ENCODE measurements around the gene MPC1.
A peak's percentile ranks its signal among the peaks of the same experiment; 100 is the strongest.

MPC1 gene

DNA sequence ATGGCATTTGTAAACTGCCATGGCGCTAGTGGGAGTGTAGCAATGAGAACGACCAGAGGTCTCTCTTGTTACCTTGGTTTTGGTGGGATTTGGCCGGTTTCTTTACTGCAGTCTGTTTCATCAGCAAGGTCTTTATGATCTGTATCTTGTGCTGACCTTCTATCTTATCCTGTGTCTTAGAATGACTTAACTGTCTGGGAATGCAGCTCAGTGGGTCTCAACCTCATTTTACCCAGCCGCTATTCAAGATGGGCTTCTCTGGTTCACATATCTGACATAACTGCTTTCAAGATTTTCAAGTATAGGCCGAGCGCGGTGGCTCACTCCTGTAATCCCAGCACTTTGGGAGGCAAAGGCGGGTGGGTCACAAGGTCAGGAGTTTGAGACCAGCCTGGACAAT lies 38.5 kb downstream of the MPC1 start:
- ATAC-seq (replicated peaks), result no peak
- DNase-seq, result no peak
- H3K4me1 Mint-ChIP-seq (ENCODE audit: low read depth in 2 of 2), result peaks cover 5 to 8% of the 10 kb centered on the region in 2 donors
- H3K9me3 Mint-ChIP-seq, result no peaks in the 10 kb centered on the region
- no peak overlapping the region for H3K4me3 Mint-ChIP-seq
- no peaks in the 10 kb centered on the region for H3K27me3 Mint-ChIP-seq
- no peak overlapping the region for H3K27ac Mint-ChIP-seq
- peaks cover 7% of the 10 kb centered on the region for H3K36me3 Mint-ChIP-seq (ENCODE audit: insufficient read depth)

DNA sequence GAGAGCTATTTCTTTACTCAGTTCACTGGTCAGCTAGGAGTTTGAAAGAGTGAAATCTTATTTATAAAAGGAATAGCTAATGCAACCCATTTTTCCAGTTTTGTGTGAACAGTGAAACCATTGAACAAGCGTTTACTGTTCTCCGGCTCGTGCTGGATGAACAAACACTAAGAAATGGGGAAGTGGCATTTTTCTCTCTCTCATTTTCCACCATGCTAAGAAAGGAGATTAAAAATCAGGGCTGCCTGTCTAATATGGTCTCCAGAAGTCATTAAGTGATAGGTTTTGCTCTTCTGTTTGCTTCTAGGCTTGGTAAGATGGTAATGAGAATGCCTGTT lies 39.6 kb downstream of the MPC1 start:
- peaks cover 7% of the 10 kb centered on the region for H3K36me3 Mint-ChIP-seq (ENCODE audit: insufficient read depth)

DNA sequence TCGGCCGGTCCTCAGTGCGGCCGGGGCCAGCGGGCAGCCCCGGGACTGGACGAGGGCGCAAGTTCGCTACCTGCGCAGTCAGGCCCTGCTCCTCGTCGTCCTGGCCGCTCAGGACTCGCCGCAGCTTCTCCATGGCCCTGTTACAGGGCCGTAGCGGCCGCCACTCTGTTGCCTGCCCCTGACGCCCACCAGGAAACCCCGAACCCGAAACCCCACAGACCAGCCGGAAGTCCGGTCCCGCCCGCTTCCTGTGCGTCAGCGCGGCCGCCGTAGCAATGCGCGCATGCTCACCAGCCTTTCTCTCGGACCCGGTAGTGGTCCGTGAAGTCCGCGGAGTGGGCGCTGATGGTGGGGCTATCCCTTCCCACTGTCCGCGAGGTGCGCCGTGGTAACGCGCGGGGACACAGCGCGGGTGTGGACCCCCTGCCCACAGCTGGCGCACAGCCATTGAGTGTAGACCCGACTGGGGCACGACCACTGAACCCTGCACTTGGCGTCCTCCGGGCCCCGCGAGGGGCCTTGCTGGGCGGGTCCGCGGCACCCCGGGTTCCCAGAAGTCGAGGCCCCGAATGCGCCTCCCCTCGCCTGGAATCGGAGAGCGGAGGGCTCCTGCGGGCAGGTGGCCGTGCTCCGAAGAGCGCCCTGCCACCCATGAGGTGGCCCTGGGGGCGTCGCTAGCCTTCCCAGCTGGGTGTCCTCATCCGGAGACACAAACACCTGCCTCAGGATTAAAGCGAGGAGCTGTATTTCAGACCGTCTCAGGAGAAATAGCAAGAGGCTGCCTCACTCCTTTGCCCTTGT lies 40.2 kb downstream of the MPC1 start, which contains the start of gene SFT2D1:
SFT2D1 (minus strand) TSS at position 197 of the 801 bp plus-strand sequence; CDS start at position 133, 64 bp downstream.
- peak; percentile 63 to 69 (median 65) for DNase-seq
- Mint-ChIP-seq H3K36me3 (ENCODE audit: insufficient read depth) (peaks cover 7% of the 10 kb centered on the region), H3K4me1 (ENCODE audit: low read depth in 2 of 2) (peaks cover 8 to 10% of the 10 kb centered on the region in 2 donors), H3K27me3 (no peaks in the 10 kb centered on the region), H3K27ac (peak within 1 kb of the TSS; percentile 87 to 88), H3K9me3 (no peaks in the 10 kb centered on the region), H3K4me3 (peak within 1 kb of the TSS in 1 of 2 donors; percentile 83)
- peak; percentile 75 for ATAC-seq (replicated peaks)

More for the DNA sequence above, 39.6 kb downstream of the MPC1 start:
- ATAC-seq (replicated peaks) (no peak), DNase-seq (no peak)
- Mint-ChIP-seq H3K9me3 (no peaks in the 10 kb centered on the region), H3K27ac (peak overlapping the region; percentile 87 to 88), H3K4me1 (ENCODE audit: low read depth in 2 of 2) (peaks cover 8% of the 10 kb centered on the region in 2 donors), H3K4me3 (peak overlapping the region in 1 of 2 donors; percentile 83), H3K27me3 (no peaks in the 10 kb centered on the region)

DNA sequence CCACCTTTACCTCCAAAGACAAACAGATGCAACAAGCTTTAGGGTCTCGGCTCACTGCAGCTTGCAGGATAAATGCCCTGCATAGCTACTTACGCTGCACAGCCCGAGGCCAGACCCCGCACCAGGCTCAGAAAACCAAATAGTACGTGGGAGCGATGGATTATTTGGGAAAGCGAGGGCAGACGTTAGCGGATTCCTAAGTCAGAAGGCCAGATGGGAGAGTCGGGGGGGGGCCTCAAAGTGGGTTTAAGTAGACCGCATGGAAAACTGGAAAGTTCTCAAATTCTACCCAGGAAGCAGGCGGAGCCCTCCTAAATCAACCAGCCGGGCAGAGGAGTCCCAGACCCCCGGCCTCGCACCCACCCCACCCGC lies 40.8 kb downstream of the MPC1 start:
- no peak for DNase-seq
- Mint-ChIP-seq H3K36me3 (ENCODE audit: insufficient read depth) (peaks cover 7% of the 10 kb centered on the region), H3K4me3 (peak overlapping the region in 1 of 2 donors; percentile 83), H3K27me3 (no peaks in the 10 kb centered on the region), H3K4me1 (ENCODE audit: low read depth in 2 of 2) (peaks cover 13 to 14% of the 10 kb centered on the region in 2 donors), H3K27ac (peak overlapping the region; percentile 87 to 88), H3K9me3 (no peaks in the 10 kb centered on the region)
- ATAC-seq (replicated peaks), result peak; percentile 29

DNA sequence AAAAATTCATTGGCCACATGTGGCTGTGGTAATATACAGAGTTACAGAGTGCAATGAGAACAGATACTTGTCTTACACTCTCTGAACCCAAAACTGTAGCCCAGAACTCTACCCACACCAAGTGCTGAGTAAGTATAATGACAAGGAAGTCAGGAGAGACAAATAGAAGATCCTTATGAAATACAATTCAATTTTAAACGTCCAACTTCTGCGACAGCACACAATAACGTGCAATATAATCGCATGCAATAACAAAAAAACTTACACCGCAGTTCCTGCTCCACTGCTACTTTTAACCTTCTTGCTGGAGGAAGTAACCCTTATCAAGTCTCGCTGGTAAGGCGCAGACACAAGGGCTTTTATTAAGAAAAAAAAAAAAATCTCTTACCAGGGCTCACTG lies 41.3 kb downstream of the MPC1 start:
- Mint-ChIP-seq H3K27ac (peak overlapping the region; percentile 87 to 88), H3K4me1 (ENCODE audit: low read depth in 2 of 2) (peaks cover 16 to 17% of the 10 kb centered on the region in 2 donors), H3K4me3 (peak overlapping the region in 1 of 2 donors; percentile 83), H3K36me3 (ENCODE audit: insufficient read depth) (peaks cover 11% of the 10 kb centered on the region), H3K9me3 (no peaks in the 10 kb centered on the region), H3K27me3 (no peaks in the 10 kb centered on the region)
- ATAC-seq (replicated peaks), result peak; percentile 45
- no peak for DNase-seq

DNA sequence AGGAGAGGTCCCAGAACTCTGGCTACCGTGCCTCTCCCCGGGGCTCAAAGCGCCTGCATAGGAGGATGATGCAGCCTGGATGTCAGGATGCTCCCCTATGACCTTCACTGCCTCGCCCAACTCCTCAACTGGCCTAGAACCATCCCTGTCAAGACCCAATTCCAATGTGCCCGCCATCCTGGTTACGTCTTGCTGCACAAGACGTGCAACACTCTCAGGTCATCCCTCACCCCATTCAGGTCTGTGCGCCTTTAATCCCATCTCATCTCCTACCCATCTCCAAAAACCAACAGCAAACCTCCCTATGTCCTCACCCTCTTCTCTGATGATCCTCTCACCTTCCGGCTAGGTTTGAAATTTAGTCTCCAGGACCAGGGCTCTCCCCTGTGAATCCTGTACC lies 43.9 kb downstream of the MPC1 start:
- Mint-ChIP-seq H3K9me3 (no peaks in the 10 kb centered on the region), H3K4me1 (ENCODE audit: low read depth in 2 of 2) (peaks cover 33% of the 10 kb centered on the region in 2 donors), H3K27ac (no peak overlapping the region), H3K27me3 (no peaks in the 10 kb centered on the region), H3K36me3 (ENCODE audit: insufficient read depth) (peaks cover 17% of the 10 kb centered on the region), H3K4me3 (no peak overlapping the region)
- DNase-seq (no peak), ATAC-seq (replicated peaks) (no peak)

DNA sequence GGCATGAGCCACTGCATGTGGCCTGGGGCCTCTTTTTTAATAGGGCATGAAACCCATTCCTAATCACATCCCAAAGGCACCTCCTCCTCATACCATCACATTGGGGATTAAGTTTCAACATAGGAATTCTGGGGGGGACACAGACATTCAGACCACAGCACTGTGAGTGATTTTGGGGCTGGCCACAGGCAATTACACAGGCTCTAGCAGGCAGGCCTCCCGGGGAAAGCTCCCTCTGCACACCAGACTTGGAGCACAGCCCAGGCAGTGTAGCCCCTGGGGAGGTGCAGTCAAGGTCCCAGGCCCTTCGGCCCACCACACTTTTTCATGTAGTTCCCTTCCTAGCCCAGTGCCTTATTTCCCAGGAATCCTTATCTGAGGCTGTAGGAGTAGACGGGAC lies 45.9 kb downstream of the MPC1 start:
- no peaks in the 10 kb centered on the region for H3K27me3 Mint-ChIP-seq
- DNase-seq (no peak), ATAC-seq (replicated peaks) (no peak)
- peak overlapping the region in 1 of 2 donors; percentile 30 for H3K27ac Mint-ChIP-seq
- no peak overlapping the region for H3K4me3 Mint-ChIP-seq
- peaks cover 49% of the 10 kb centered on the region in 2 donors for H3K4me1 Mint-ChIP-seq (ENCODE audit: low read depth in 2 of 2)
- no peaks in the 10 kb centered on the region for H3K9me3 Mint-ChIP-seq
- peaks cover 15% of the 10 kb centered on the region for H3K36me3 Mint-ChIP-seq (ENCODE audit: insufficient read depth)

DNA sequence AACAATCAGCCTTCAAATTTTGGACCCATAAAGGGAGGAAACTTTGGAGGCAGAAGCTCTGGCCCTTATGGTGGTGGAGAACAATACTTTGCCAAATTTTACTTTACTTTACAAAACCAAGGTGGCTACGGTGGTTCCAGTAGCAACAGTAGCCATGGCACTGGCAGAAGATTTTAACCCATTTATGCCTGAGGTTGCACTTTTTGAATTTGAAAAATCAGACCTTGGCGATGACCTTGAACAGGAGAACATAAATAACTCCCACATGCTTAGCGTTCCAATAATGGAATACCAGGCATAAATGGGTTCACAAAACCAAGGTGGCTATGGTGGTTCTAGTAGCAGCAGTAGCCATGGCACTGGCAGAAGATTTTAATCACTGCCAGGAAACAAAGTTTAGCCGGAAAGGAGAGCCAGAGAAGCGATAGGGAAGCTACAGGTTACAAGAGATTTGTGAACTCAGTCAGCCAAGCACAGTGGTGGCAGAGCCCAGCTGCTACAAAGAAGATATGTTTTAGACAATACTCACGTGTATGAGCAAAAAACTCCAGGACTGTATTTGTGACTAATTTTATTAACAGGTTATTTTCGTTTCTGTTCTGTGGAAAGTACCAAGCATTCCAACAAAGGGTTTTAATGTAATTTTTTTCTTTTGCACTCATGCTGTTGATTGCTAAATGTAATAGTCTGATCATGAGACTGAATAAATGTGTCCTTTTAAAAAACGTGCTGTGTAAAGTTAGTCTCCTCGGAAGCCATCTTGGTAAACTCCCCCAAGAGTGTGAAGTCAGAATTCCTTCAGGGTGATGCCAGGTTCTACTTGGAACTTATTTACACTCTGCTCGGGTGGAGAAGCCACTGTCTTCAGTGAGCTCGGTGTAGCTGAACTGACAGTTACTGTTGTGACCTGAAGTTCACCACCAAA lies 47.1 kb downstream of the MPC1 start:
- H3K27me3 Mint-ChIP-seq, result no peaks in the 10 kb centered on the region
- H3K27ac Mint-ChIP-seq, result peak overlapping the region in 1 of 2 donors; percentile 82
- ATAC-seq (replicated peaks) (no peak), DNase-seq (no peak)
- H3K4me1 Mint-ChIP-seq (ENCODE audit: low read depth in 2 of 2), result peaks cover 42 to 48% of the 10 kb centered on the region in 2 donors
- H3K36me3 Mint-ChIP-seq (ENCODE audit: insufficient read depth), result peaks cover 12% of the 10 kb centered on the region
- H3K9me3 Mint-ChIP-seq, result no peaks in the 10 kb centered on the region
- no peak overlapping the region for H3K4me3 Mint-ChIP-seq

DNA sequence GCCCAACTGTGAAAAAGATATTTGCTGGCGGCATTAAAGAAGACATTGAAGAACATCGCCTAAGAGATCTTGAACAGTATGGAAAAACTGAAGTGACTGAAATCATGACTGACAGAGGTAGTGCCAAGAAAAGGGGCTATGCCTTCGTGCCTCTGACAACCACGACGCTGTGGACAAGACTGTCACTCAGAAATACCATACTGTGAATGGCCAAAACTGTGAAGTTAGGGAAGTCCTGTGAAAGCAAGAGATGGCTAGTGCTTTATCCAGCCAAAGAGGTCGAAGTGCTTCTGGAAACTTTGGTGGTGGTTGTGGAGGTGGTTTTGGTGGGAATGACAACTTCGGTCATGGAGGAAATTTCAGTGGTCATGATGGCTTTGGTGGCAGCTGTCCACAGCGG lies 47.9 kb downstream of the MPC1 start:
- ATAC-seq (replicated peaks) (no peak), DNase-seq (no peak)
- no peaks in the 10 kb centered on the region for H3K27me3 Mint-ChIP-seq
- H3K4me3 Mint-ChIP-seq, result peak overlapping the region; percentile 82 to 85
- peaks cover 12% of the 10 kb centered on the region for H3K36me3 Mint-ChIP-seq (ENCODE audit: insufficient read depth)
- no peaks in the 10 kb centered on the region for H3K9me3 Mint-ChIP-seq
- H3K27ac Mint-ChIP-seq, result peak overlapping the region in 1 of 2 donors; percentile 82
- peaks cover 42 to 49% of the 10 kb centered on the region in 2 donors for H3K4me1 Mint-ChIP-seq (ENCODE audit: low read depth in 2 of 2)

DNA sequence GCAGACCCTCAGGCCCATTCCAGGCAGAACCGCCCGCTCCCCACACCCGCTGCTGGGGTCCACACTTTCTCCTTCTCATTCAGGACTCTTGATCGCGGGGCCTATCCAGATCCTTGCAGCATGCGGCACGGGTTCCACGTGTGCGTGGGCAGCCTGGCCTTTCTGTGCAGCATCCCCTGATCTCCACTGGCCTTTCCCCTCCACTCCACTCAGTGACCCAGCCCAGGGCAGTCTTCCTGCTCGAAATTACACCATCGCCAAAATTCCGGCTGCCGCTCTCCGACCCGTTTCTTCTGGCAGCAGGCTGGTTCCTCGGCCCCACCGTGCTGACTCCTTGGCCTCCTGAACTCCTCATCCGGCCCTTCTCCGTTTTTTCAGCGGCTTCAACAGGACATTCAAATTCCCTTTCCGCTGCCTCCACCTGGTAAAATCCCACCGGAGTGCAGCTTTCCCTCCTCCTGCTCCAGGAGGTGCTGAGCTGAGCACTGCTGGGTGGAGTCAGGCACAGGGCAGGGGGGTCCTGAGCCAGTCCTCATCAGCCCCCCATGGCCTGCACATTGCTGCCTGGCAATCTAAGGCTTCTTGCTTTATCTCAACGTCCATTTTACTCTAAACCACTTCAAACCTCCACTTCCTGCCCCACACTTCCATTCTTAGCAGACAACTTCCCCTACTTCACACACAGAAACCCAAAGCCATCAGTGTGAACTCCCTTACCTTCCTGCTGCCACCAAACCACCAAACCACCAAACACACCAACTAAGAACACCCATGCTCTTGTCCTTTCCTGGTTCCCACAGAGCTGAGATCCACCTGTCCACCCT lies 49.4 kb downstream of the MPC1 start:
- H3K27ac Mint-ChIP-seq, result peak overlapping the region; percentile 3 to 82
- H3K27me3 Mint-ChIP-seq, result no peaks in the 10 kb centered on the region
- peak; percentile 29 to 57 (median 37) for DNase-seq
- no peaks in the 10 kb centered on the region for H3K9me3 Mint-ChIP-seq
- peak overlapping the region; percentile 82 to 85 for H3K4me3 Mint-ChIP-seq
- peak; percentile 98 for ATAC-seq (replicated peaks)
- peaks cover 19% of the 10 kb centered on the region for H3K36me3 Mint-ChIP-seq (ENCODE audit: insufficient read depth)
- H3K4me1 Mint-ChIP-seq (ENCODE audit: low read depth in 2 of 2), result peaks cover 46 to 51% of the 10 kb centered on the region in 2 donors

DNA sequence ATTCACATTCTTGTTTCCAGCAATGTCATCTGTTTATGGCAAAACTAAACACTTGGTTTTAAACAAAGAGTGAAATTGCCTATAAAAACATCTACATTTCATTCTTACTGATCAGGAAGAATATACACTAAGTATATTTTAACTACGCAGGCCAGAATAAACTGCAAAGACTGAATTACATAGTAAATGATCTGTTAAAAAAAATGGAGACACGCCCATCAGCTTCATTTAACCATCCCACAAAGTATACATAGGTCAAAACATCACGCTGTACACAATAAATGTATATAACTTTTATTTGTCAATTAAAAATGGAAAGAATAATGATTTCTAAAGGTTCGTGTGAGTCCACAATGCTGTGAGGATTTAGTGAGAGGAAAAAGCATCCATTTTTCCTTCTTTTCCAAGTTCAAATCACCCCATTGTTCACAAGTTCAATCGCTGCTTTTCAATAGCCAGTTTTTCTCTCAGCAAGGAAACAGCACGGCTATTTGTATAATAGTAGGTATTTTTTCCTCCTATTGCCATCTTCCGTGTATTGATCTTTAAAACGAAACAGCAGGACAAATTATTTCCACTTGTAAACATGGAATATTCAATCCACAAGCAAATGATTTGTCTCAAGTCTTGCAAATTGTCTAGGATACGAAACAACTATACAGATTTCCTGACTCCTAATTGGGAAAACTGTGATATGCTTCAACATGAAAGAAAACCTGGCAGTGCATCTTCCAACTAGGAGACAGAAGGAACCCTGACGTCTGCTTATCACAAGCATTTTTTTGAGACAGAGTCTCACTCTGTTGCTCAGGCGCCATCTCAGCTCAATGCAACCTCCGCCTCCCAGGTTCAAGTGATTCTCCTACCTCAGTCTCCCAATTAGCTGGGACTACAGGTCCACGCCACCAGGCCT lies 51.0 kb downstream of the MPC1 start:
- H3K4me1 Mint-ChIP-seq (ENCODE audit: low read depth in 2 of 2), result peaks cover 42 to 50% of the 10 kb centered on the region in 2 donors

DNA sequence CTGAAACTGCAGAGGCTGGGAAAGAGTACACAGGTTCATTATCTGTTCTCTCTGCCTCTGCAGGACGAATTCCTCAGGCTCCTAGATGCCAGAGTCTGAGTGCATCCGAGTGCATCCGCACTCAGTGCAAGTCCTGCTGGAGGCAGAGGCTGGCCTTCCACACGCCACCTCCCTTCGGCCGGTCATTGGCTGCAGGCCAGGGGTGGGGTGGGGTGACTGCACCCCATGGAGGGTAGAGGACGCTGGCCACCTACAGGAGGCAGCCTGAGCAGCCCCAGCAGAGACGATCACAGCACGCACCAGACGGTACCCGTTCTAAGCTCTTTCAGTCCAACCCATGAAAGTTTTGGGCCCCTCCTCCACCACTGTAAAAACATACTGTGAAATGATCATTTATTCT lies 52.1 kb downstream of the MPC1 start:
- Mint-ChIP-seq H3K4me3 (no peak overlapping the region), H3K36me3 (ENCODE audit: insufficient read depth) (peaks cover 28% of the 10 kb centered on the region), H3K27me3 (no peaks in the 10 kb centered on the region), H3K4me1 (ENCODE audit: low read depth in 2 of 2) (peaks cover 42 to 57% of the 10 kb centered on the region in 2 donors), H3K27ac (no peak overlapping the region), H3K9me3 (no peaks in the 10 kb centered on the region)
- no peak for ATAC-seq (replicated peaks)
- no peak for DNase-seq

More for the DNA sequence above, 51.0 kb downstream of the MPC1 start:
- no peak for ATAC-seq (replicated peaks)
- DNase-seq, result no peak
- H3K27me3 Mint-ChIP-seq, result no peaks in the 10 kb centered on the region
- peaks cover 28% of the 10 kb centered on the region for H3K36me3 Mint-ChIP-seq (ENCODE audit: insufficient read depth)
- H3K9me3 Mint-ChIP-seq, result no peaks in the 10 kb centered on the region
- no peak overlapping the region for H3K27ac Mint-ChIP-seq
- H3K4me3 Mint-ChIP-seq, result peak overlapping the region in 1 of 2 donors; percentile 82
